A673 (cell line): Measurements from ENCODE around the gene PCSK6. TPM values are rescaled to one million over a fixed set of nuclear protein-coding genes. Genes with fewer than 3 reads are reported as not detected.

ENCODE experiments used
- BruUV-seq: library from RNA; stranded (reverse); fragments of 400-500 nt; replicated peaks from 2 replicates; lab custom pipeline; 2021; lab: Mats Ljungman, UMichigan
- CTCF ChIA-PET: fragments of 300-600 bp; sonication (Branson Sonifier 250); formaldehyde crosslinking; loops from one replicate; lab custom pipeline; 2022; ENCODE audit warnings: antibody characterized with exemption; lab: Charles Lee
- POLR2A ChIA-PET: fragments of 300-600 bp; sonication (Branson Sonifier 250); formaldehyde crosslinking; loops from one replicate; lab custom pipeline; 2022; ENCODE audit warnings: antibody characterized with exemption; ENCODE audit not compliant: low non-redundant PET; lab: Charles Lee
- DNase-seq: peaks from one replicate; pipeline ENCODE4 v3.0.0-alpha.2; 2015; ENCODE audit warnings: low spot score
- H3K27ac ChIP-seq: fragments of 200-600 bp; sonication (generic); 2 replicates; pipeline ENCODE4 v1.5.1; 2016; ENCODE audit warnings: mixed run types, low read depth, mild to moderate bottlenecking, mixed read lengths, antibody characterized with exemption, low read length; ENCODE audit not compliant: poor library complexity, severe bottlenecking
- H3K27me3 ChIP-seq: fragments of 200-600 bp; sonication (generic); replicated peaks from 2 replicates; pipeline ENCODE4 v1.6.1; 2017; ENCODE audit warnings: mixed run types, low read depth, mild to moderate bottlenecking, mixed read lengths, antibody characterized with exemption, low read length; ENCODE audit not compliant: insufficient read depth, poor library complexity
- H3K36me3 ChIP-seq: fragments of 200-600 bp; sonication (generic); 2 replicates; pipeline ENCODE4 v1.6.1; 2016; ENCODE audit warnings: mixed run types, mild to moderate bottlenecking, mixed read lengths, antibody characterized with exemption, low read length; ENCODE audit not compliant: insufficient read depth, poor library complexity, severe bottlenecking
- H3K4me1 ChIP-seq: fragments of 200-600 bp; sonication (generic); 2 replicates; pipeline ENCODE4 v1.6.1; 2017; ENCODE audit warnings: mixed run types, mild to moderate bottlenecking, mixed read lengths, antibody characterized with exemption, low read length; ENCODE audit not compliant: insufficient read depth, poor library complexity, severe bottlenecking
- H3K4me3 ChIP-seq: fragments of 200-600 bp; sonication (generic); 2 replicates; pipeline ENCODE4 v1.5.1; 2016; ENCODE audit warnings: low read depth, mixed run types, mild to moderate bottlenecking, mixed read lengths, low read length; ENCODE audit not compliant: poor library complexity, severe bottlenecking
- H3K9me3 ChIP-seq: fragments of 200-600 bp; sonication (generic); 2 replicates; pipeline ENCODE4 v1.6.1; 2016; ENCODE audit warnings: mixed run types, low read depth, mild to moderate bottlenecking, mixed read lengths, antibody characterized with exemption, low read length; ENCODE audit not compliant: poor library complexity, severe bottlenecking
- CTCF ChIP-seq: fragments of 300-800, 200-600 bp; sonication (generic); conservative IDR thresholded peaks from 2 replicates; pipeline ENCODE4 v1.5.1; 2017; ENCODE audit warnings: low read depth, mild to moderate bottlenecking, antibody characterized with exemption, low read length, moderate library complexity, mixed read lengths
- EZH2 ChIP-seq: fragments of 200-600 bp; sonication (generic); IDR thresholded peaks from 2 replicates; pipeline ENCODE4 v1.6.1; 2017; ENCODE audit warnings: borderline replicate concordance, low read depth, mild to moderate bottlenecking, mixed read lengths, antibody characterized with exemption, low read length; ENCODE audit not compliant: poor library complexity, severe bottlenecking
- intact Hi-C: fragments of 100-400 bp; cut with micrococcal nuclease; formaldehyde crosslinking; loops from one replicate; pipeline ENCODE4 v1.10.0; 2022; ENCODE audit not compliant: unreplicated experiment
- total RNA-seq: library from RNA; stranded (reverse); gene quantifications from 2 replicates; pipeline ENCODE4 v1.2.3, GENCODE V29; 2021

Gene PCSK6
- total RNA-seq, 1 experiment from 2014 or later, result 2.6 TPM

- CTCF ChIA-PET, result no interaction called here
- intact Hi-C loops, result no loop called here
Measured at GRCh38 chr15:101314336-101315125, 175.0 kb downstream of the PCSK6 start.

GRCh38 chr15:101313041-101313761, 176.3 kb downstream of the PCSK6 start:
- no TSS peak for BruUV-seq
- H3K9me3 ChIP-seq, result no peaks in the 10 kb centered on the region
- ChIA-PET CTCF (no interaction called here), POLR2A (no interaction called here)
- H3K36me3 ChIP-seq, result no peaks in the 10 kb centered on the region
- TF ChIP-seq EZH2 (no peak), CTCF (no peak)
- DNase-seq, result no peak
- H3K4me3 ChIP-seq, result no peak overlapping the region
- H3K4me1 ChIP-seq, result no peaks in the 10 kb centered on the region
- H3K27ac ChIP-seq, result no peak overlapping the region
- intact Hi-C loops, result no loop called here
- H3K27me3 ChIP-seq, result no peaks in the 10 kb centered on the region

More at GRCh38 chr15:101314336-101315125, 175.0 kb downstream of the PCSK6 start:
- no peak overlapping the region for H3K4me3 ChIP-seq
- no TSS peak for BruUV-seq
- H3K36me3 ChIP-seq, result no peaks in the 10 kb centered on the region
- POLR2A ChIA-PET, result no interaction called here
- TF ChIP-seq EZH2, result no peak
- no peak for TF ChIP-seq CTCF
- no peak overlapping the region for H3K27ac ChIP-seq
- H3K4me1 ChIP-seq, result no peaks in the 10 kb centered on the region
- no peak for DNase-seq
- no peaks in the 10 kb centered on the region for H3K27me3 ChIP-seq
- H3K9me3 ChIP-seq, result no peaks in the 10 kb centered on the region

DNA sequence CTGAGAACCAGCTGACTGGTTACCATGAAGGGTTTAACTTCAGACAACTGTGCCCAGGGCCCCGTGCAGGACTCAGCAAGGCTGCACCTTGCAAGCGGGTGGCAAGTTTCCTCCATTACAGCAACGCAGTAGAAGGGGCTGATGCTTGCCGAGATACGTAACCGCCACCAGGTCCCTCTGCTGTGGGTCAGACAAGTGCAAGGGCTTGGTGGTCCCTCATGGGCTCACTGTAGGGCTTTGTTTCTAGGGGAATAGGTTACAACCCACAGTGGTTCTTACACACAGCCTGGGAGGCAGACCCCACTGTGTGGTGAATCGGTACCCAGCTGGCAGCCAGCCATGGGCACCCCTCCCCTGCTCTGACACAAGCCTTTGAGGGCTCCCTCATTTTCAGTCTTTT, 179.0 kb downstream of the PCSK6 start:
- Histone ChIP-seq H3K4me3 (no peak overlapping the region), H3K36me3 (no peaks in the 10 kb centered on the region), H3K9me3 (no peaks in the 10 kb centered on the region), H3K27me3 (no peaks in the 10 kb centered on the region), H3K4me1 (no peaks in the 10 kb centered on the region), H3K27ac (no peak overlapping the region)
- BruUV-seq, result no TSS peak
- TF ChIP-seq EZH2 (no peak), CTCF (no peak)
- CTCF ChIA-PET, result no interaction called here
- POLR2A ChIA-PET, result no interaction called here
- no peak for DNase-seq
- intact Hi-C loops, result no loop called here
